Measurements from ENCODE around the gene POLR3E.
"Not testable (repeated sequence)": the region's sequence is repeated elsewhere in the genome, so short reads cannot be mapped to it uniquely, and the experiment has no call there.

The POLR3E gene

GRCh38 chr16:22366889-22367288 lies 69.7 kb downstream of the POLR3E start:
- no peak overlapping the region for H3K4me3 ChIP-seq (ENCODE audit: extremely low read depth, insufficient read depth, low read length, poor library complexity, severe bottlenecking)
- peaks cover 67% of the 10 kb centered on the region for H3K36me3 ChIP-seq (ENCODE audit: control insufficient read depth, insufficient read depth, low read length)
- H3K4me1 ChIP-seq (ENCODE audit: control insufficient read depth, insufficient read depth, low read length, poor library complexity, severe bottlenecking): peaks cover 7% of the 10 kb centered on the region
- 100% methylated on average over 2 to 3 of the region's 3 CpGs for WGBS, 2 experiments (ENCODE audit: insufficient coverage in 2 of 2)
- H3K9me3 ChIP-seq (ENCODE audit: control insufficient read depth, low read length): no peaks in the 10 kb centered on the region
- no peak overlapping the region for H3K27ac ChIP-seq (ENCODE audit: low read depth, low read length, severe bottlenecking)

GRCh38 chr16:22368200-22368826 lies 71.1 kb downstream of the POLR3E start:
- no CpG with 5 or more reads among the region's 8 CpGs for WGBS, 2 experiments (ENCODE audit: insufficient coverage in 2 of 2)
- peaks cover 16% of the 10 kb centered on the region for H3K4me1 ChIP-seq (ENCODE audit: control insufficient read depth, insufficient read depth, low read length, poor library complexity, severe bottlenecking)
- H3K27ac ChIP-seq (ENCODE audit: low read depth, low read length, severe bottlenecking); H3K4me3 ChIP-seq (ENCODE audit: extremely low read depth, insufficient read depth, low read length, poor library complexity, severe bottlenecking); H3K9me3 ChIP-seq (ENCODE audit: control insufficient read depth, low read length): not testable (repeated sequence)
- H3K36me3 ChIP-seq (ENCODE audit: control insufficient read depth, insufficient read depth, low read length): peaks cover 57% of the 10 kb centered on the region

- Histone ChIP-seq H3K9me3 (ENCODE audit: control insufficient read depth, low read length) (no peaks in the 10 kb centered on the region), H3K27ac (ENCODE audit: low read depth, low read length, severe bottlenecking) (no peak overlapping the region)
- 89 to 95% methylated on average over 2 of the region's 3 CpGs for WGBS, 2 experiments (ENCODE audit: insufficient coverage in 2 of 2)
These were observed 72.1 kb downstream of the POLR3E start for GRCh38 chr16:22369221-22369811.

GRCh38 chr16:22370038-22370820 lies 73.0 kb downstream of the POLR3E start:
- WGBS, 2 experiments (ENCODE audit: insufficient coverage in 2 of 2): 67% methylated on average over 1 of the region's 2 CpGs; no CpG with 5 or more reads in 1 of the 2 experiments
- H3K27ac ChIP-seq (ENCODE audit: low read depth, low read length, severe bottlenecking): no peak overlapping the region
- peaks cover 38% of the 10 kb centered on the region for H3K36me3 ChIP-seq (ENCODE audit: control insufficient read depth, insufficient read depth, low read length)
- peaks cover 17% of the 10 kb centered on the region for H3K4me1 ChIP-seq (ENCODE audit: control insufficient read depth, insufficient read depth, low read length, poor library complexity, severe bottlenecking)
- no peaks in the 10 kb centered on the region for H3K9me3 ChIP-seq (ENCODE audit: control insufficient read depth, low read length)
- no peak overlapping the region for H3K4me3 ChIP-seq (ENCODE audit: extremely low read depth, insufficient read depth, low read length, poor library complexity, severe bottlenecking)

More at GRCh38 chr16:22369221-22369811, 72.1 kb downstream of the POLR3E start:
- peaks cover 16% of the 10 kb centered on the region for H3K4me1 ChIP-seq (ENCODE audit: control insufficient read depth, insufficient read depth, low read length, poor library complexity, severe bottlenecking)
- no peak overlapping the region for H3K4me3 ChIP-seq (ENCODE audit: extremely low read depth, insufficient read depth, low read length, poor library complexity, severe bottlenecking)
- H3K36me3 ChIP-seq (ENCODE audit: control insufficient read depth, insufficient read depth, low read length): peaks cover 47% of the 10 kb centered on the region

- peaks cover 21% of the 10 kb centered on the region for H3K4me1 ChIP-seq (ENCODE audit: control insufficient read depth, insufficient read depth, low read length, poor library complexity, severe bottlenecking)
- peak overlapping the region; percentile 95 for H3K4me3 ChIP-seq (ENCODE audit: extremely low read depth, insufficient read depth, low read length, poor library complexity, severe bottlenecking)
- no peaks in the 10 kb centered on the region for H3K9me3 ChIP-seq (ENCODE audit: control insufficient read depth, low read length)
- WGBS, 2 experiments (ENCODE audit: insufficient coverage in 2 of 2): 48 to 57% methylated on average over 6 to 7 of the region's 14 CpGs
- peaks cover 32% of the 10 kb centered on the region for H3K36me3 ChIP-seq (ENCODE audit: control insufficient read depth, insufficient read depth, low read length)
- H3K27ac ChIP-seq (ENCODE audit: low read depth, low read length, severe bottlenecking): no peak overlapping the region
These were observed 75.9 kb downstream of the POLR3E start for GRCh38 chr16:22372882-22373661.

- Histone ChIP-seq H3K4me1 (ENCODE audit: control insufficient read depth, insufficient read depth, low read length, poor library complexity, severe bottlenecking) (peaks cover 21% of the 10 kb centered on the region), H3K27ac (ENCODE audit: low read depth, low read length, severe bottlenecking) (peak overlapping the region; percentile 57), H3K36me3 (ENCODE audit: control insufficient read depth, insufficient read depth, low read length) (peaks cover 24% of the 10 kb centered on the region), H3K4me3 (ENCODE audit: extremely low read depth, insufficient read depth, low read length, poor library complexity, severe bottlenecking) (peak overlapping the region; percentile 95), H3K9me3 (ENCODE audit: control insufficient read depth, low read length) (no peaks in the 10 kb centered on the region)
- 1% methylated on average over 46 of the region's 51 CpGs for WGBS, 2 experiments (ENCODE audit: insufficient coverage in 2 of 2)
These were observed 76.6 kb downstream of the POLR3E start for GRCh38 chr16:22373662-22374310.

- Histone ChIP-seq H3K4me3 (ENCODE audit: extremely low read depth, insufficient read depth, low read length, poor library complexity, severe bottlenecking) (peak within 1 kb of the TSS; percentile 95), H3K27ac (ENCODE audit: low read depth, low read length, severe bottlenecking) (peak within 1 kb of the TSS; percentile 57), H3K36me3 (ENCODE audit: control insufficient read depth, insufficient read depth, low read length) (peaks cover 21% of the 10 kb centered on the region), H3K9me3 (ENCODE audit: control insufficient read depth, low read length) (no peaks in the 10 kb centered on the region), H3K4me1 (ENCODE audit: control insufficient read depth, insufficient read depth, low read length, poor library complexity, severe bottlenecking) (peaks cover 20% of the 10 kb centered on the region)
- WGBS, 2 experiments (ENCODE audit: insufficient coverage in 2 of 2): 0 to 1% methylated on average over 66 to 94 of the region's 96 CpGs
These were observed 77.3 kb downstream of the POLR3E start, which contains the start of gene CDR2 for GRCh38 chr16:22374311-22375116. Gene CDR2 (minus strand): TSS chr16:22374619. CDS start chr16:22374309, 310 bp downstream.

GRCh38 chr16:22375117-22375962 lies 78.1 kb downstream of the POLR3E start:
- Histone ChIP-seq H3K4me3 (ENCODE audit: extremely low read depth, insufficient read depth, low read length, poor library complexity, severe bottlenecking) (peak overlapping the region; percentile 95), H3K36me3 (ENCODE audit: control insufficient read depth, insufficient read depth, low read length) (peaks cover 20% of the 10 kb centered on the region), H3K9me3 (ENCODE audit: control insufficient read depth, low read length) (no peaks in the 10 kb centered on the region), H3K4me1 (ENCODE audit: control insufficient read depth, insufficient read depth, low read length, poor library complexity, severe bottlenecking) (peaks cover 14% of the 10 kb centered on the region), H3K27ac (ENCODE audit: low read depth, low read length, severe bottlenecking) (no peak overlapping the region)
- WGBS, 2 experiments (ENCODE audit: insufficient coverage in 2 of 2): 6 to 20% methylated on average over 17 to 20 of the region's 28 CpGs
